Stimulated activated CD8-positive, alpha-beta memory T cell treated with anti-CD3 and anti-CD28 coated beads, Interleukin-15, amount 100 ng/mL, for 1 hour (primary cell): Measurements from ENCODE around the gene TMPRSS2.

Source experiments
- DNase-seq: peaks from one replicate; pipeline ENCODE4 v3.0.0-alpha.2; 2020; ENCODE audit warnings: low read depth

Gene TMPRSS2

DNA sequence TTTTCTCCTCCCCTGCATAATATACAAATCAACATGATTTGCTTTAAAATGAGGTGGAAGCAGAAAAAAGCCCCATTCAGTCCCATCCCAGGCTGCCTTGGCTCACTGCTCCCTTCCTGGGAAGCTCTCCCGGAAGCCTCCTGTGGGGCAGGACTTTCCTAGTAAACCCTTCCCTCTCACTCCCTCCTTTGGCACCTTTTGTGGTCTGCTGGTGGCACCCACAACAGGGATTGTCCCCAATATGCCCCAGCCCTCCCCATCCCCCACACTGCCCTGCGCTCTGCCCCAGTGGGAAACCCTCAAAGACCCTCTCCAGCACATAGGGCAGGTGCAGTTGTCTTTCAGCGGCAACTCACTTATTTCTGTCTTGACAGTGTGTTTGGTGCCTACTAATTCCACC, 1.8 kb upstream of the TMPRSS2 start:
- no peak for DNase-seq

DNA sequence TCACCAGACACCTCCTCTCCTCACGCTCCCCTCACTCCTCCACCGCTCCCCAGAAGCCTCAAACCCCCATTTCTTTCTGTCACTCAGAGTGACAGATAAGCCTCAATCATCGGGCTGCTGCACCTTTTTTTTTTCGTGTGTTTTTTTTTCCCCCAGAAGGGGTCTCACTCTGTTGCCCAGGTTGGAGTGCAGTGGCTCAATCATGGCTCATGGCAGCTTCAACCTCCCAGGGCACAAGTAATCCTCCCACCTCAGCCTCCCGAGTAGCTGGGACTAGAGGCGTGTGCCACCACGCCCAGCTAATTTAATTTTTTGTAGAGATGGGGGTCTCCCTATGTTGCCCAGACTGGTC, 1.2 kb upstream of the TMPRSS2 start:
- DNase-seq = no peak

DNA sequence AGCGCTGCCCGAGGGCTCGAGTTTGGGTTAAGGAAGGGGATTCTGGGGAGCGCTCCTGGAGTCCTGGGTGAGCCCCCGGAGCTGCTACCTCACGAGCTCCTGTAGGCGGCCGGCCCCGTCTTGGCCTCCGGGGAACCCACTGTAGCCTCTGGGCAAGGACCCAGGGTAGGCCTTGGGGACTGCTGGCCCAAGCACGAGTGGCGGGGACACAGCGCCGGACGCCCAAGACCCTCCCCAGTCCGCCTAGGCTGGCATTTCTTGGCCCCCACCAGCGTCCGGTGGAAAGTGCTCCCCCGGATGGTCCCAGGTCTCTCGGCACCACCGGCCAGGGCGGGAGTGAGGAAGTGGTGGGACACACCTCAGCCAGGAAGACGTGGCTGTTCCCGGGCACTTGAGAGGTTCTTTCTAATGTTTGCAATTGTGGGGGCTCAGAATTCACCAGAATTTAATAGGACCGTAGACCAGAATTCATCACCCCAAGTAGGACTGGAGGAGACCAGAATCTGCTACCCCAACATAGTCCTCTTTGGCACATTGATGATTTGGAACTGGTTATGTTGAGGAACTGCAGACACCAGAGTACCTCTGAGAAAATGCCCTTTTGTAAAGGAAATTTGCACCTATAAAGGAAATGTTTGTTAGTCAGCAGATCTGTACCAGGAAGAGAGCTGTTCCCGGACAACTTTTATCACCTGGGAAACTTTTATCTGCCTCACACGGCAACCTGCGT, 622 bp upstream of the TMPRSS2 start:
- DNase-seq = no peak

DNA sequence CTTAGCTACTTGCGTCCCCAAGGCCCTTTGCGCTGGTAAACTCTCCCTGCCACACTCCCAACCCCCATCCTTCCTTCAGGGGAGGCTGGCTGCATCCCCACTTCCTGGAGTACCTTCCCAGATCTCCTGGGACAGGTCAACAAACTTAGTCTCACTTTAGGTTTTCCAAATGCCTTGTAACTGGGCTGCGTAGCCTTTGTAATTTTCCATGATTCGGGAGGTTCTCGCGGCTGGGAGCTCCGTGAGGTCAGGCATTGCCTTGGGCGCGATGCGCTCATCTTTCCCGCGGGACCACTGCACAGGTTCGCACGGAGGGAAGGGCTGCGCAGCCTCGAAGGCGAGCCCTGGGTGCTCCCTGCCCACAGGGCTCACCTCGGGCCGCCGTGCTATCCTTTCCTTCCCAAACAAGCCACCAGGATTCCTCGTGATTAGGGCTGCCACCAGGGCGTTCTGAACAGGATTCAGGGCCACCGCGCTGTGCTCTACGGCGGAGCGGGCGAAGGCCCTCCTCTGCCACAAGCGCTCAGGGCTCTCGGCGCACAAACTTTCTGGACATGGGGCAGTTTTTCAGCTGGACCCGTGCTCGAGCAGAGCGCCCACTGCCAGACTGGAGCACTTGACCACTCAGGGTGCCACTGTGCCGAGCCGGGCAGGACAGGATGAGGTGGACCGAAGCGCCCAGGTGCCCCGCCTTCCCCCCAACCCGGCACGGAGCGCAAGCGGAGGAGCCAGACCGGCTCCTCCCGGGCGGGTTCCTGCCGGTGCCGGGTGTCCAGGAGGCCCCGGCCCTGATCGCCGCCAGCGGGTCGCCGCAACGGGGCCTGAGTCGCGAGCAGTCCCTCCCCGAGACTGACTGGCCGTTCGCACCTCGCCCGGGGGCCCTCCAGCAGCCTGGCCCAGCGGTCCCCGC, 1.1 kb downstream of the TMPRSS2 start:
- DNase-seq = no peak

DNA sequence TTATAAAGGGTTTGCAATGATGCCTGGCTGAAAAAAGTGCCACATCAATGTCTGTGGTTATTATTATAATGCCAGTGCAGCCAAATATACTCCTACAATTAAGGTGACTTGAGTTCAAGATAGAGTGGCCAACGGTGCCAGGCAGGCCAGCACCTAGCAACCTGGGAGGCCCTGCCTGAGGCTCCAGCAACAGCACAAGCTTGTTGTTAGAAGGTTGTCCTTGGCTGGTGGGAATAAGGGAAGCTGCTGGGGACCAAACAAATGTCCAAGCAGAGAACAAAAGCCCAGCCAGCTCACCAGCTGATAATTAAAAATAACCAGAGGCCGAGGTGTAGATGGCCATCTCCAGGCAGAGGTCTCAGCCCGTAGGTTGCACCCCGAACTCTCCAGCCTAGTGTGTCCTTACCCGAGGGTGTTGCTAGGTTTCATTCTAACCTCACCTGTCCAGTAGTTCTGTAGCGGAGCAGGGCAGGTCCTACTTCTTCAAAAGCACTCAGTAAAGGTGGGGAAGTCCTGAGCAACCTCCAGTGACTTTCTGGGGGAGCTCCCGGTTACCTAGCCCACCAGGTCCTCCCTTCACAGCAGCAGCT, 1.9 kb downstream of the TMPRSS2 start:
- no peak for DNase-seq

DNA sequence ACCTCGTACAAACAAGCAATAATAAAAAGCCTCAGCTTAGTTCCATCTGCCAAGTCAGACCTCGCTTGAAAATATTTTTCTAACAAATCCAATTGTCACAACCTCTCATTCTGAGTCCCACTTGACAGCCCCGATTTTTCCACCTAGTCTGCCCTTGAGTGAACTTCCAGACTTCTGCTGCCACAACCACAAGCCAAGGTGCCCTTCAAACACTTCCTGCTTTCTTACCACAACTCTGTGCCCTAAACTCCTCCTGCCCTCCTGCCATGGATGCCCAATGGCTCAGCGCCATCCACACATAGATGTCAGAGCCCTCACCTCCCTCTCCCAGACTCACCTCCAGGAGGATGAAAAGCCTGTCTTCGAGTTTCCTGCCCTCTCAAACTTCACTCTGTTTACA, 3.9 kb downstream of the TMPRSS2 start:
- DNase-seq = no peak

DNA sequence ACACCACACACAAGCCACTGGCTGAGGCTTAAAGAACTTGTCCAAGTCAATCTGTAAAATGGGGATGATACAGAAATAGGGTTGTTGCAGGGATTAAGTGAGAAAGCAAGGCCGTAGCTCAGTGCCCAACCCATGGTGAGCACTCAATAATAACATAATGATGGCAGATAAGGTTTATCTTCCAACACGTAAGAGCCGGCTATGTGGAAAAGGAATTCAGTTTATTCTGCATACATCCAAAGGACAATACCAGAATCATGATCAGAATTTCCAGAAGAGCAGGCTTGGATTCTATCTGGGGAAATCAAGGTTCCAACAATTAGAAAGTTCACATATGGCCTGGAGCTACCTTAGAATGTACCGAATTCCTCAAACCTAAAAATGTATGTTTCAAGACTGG, 4.6 kb downstream of the TMPRSS2 start:
- DNase-seq = no peak

DNA sequence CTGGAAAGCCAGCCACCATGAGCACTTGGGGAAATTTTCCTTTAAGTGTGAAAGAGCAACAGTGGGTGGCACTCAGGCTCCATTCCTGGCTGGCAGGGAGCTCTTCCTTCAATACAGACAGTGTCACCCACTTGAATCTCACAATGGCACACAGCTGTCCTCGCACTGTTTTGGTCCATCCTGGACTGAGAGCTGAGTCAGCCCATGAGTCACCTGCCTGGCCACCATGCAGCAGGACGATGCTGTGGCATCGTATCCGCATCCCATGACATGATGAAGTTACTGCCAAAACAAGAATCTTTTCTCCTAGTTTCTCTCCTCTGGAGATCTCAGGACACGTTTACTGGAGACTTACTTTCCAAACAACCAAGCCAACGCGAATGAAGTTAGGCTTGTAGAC, 6.0 kb downstream of the TMPRSS2 start:
- DNase-seq = no peak

DNA sequence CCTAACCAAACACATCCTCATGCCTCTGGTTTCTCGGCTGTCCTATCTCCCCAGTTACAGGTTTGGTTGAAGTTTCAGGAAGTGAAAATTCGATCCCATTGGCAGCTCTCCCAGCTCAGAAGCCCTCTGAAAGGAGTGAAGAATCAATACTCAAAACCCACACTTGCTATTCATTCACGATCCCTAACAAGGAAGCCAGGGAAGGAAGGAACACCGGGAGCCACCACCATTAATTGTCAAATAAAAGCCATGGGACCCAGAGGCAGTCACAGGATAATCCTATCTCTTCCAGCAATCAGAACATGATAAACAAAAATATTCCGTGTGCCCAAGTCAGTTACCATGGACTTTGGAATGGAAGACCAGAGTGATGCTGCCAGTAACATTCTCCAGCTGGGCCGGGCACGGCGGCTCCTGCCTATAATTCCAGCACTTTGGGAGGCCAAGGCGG, 7.0 kb downstream of the TMPRSS2 start:
- no peak for DNase-seq

DNA sequence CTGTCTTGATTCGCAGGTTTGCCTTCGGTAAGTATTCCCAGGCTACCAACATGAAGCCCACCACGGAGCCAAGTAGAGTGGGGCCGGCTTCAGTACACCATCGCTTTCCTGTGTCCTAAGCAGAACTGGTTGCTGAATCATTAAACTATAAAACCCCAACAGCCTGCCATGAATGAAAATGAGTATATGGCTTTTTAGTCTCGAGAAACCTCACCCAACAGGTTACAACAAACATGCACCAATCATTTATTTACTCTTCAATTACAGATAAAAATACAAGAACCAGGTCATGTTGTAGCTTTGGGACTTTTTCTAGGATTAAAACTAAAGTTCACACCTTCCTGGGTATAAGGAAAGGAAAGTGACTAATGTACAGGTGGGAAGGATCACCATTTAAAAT, 7.6 kb downstream of the TMPRSS2 start:
- DNase-seq = no peak

DNA sequence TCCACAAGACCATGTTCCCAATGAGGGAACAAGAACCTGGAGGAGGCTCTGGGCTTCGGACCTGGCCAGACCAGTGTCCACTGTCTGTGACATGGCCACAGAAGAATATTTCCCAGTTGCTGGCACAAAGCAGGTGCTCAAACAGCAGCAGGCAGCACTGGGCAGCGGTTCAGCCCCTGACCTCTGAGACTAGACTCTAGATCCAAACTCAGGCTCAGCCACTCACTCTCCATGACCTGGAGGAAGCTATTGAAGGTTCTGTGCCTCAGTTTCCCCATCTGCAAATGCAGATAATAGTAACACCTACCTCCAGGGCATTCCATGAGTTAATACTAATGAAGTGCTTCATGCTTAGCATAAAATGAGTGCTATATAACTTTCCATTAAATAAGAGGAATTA, 8.0 kb downstream of the TMPRSS2 start:
- DNase-seq = no peak

DNA sequence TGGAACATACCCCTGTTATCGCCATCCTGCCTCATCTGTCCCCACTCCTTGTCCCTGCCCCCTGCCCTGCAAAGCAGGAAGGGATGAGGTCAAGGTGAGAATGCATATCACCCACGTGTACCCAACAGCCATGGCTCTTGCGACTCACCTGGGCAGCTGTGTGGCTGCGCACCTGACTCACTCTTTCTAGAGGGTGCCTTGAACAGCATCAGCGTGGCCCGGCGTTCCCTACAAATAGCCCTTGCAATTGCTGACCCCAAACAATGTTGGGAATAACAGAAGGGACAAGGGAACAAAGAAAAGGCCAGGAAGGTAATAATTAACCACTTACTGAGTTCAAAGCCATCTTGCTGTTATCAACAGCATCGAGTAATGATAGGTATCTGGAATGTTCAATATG, 10.2 kb downstream of the TMPRSS2 start:
- DNase-seq = no peak

DNA sequence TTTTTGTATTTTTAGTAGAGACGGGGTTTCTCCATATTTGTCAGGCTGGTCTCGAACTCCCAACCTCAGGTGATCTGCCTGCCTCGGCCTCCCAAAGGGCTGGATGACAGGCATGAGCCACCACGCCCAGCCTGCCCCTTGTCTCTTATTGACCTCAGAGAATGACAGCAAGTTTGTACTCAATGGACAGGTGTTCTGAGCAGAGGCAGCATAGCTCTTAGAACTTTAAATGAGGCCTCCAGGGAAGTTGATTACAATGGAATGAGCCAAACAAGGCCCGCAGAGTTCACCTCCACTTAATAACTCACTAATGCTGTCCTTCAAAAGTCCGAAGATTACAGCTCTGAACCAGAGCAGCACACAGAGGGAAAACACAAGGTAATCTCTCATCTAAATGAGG, 10.9 kb downstream of the TMPRSS2 start:
- DNase-seq = no peak

DNA sequence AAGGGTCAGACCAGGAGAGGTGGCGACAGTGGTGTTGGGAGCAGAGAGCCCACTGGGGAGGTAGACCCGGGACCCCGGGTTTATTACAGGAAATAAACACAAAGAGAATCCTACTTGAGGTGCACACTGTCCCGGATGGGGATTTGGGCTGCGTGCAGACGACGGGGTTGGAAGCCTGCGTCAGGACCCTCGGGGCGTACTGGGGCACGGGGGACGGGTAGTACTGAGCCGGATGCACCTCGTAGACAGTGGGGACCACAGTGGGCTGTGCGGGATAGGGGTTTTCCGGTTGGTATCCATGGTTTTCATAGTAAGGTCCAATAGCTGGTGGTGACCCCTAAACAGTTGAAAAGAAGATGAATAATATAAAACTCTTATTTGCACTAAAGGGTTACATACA, 13.7 kb downstream of the TMPRSS2 start:
- no peak for DNase-seq

DNA sequence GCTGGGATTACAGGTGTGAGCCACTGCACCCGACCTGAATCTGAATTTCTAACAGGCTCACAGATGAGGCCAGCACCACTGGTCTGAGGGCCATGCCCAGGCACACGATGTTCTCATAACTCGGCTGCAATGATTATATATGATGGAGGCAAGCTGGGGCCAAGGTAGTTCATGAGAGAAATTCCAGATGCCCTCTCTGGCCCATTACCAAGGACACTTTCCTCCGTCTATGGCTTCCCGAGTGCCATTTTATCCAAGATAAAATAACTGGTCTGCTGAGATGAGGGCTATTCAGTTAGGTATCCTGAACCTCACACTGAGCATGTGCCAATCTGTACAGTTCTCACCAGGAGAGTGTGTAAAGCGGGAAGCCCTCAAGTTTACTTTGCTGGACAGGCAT, 16.5 kb downstream of the TMPRSS2 start:
- DNase-seq = no peak

DNA sequence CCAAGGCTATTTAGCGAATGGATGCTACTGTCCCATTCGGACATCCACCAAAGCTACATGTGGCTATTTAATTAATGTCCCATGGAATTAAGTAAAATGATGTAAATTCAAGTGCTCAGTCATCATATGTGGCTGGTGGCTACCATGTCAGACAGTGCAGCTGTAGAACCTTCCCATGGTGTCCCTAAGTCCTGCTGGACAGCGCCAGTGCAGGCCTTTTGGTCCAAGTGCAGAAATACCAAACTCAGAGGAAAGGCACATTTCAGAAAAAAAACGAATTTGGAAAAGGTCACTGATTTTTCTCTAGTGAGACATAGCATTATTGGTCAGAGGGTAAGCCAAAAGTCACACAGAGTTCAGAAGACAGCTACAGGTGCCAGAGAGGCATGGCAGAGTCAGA, 17.6 kb downstream of the TMPRSS2 start:
- no peak for DNase-seq

DNA sequence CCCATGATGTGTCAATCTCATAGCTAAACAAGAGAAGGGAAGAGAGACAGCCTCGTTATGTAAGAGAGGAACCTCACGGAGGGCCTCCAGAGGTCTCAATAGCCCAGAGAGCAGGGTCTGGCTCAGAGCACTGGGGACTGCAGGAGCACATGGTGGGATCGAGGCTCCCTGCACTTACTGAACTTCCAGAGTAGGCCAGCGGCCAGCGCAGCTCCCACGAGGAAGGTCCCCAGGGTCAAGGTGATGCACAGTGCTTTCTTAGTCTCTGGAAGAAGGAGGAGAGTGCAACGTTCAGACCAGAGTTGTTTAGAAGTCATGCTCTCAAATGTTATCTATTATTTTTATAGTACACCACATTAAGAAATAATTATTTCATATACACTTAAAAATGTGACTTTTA, 18.6 kb downstream of the TMPRSS2 start:
- no peak for DNase-seq

DNA sequence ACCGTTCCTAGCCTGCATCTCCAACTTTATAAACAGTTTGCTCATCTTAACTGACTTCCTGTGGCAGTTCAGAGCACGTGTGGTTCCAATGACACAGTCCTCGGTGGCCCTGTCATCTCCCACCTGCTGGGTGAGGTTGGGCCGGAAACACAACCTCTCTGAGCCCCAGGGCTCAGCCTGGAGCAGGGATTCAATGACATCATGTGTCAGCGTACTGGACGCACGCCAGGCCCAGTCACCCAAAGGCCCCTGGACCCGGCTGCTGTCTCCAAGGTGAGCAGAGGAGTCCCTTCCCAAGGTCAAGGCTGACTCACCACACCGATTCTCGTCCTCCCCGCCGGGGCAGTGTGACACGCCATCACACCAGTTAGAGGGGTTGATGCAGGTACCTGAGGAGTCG, 19.9 kb downstream of the TMPRSS2 start:
- DNase-seq = no peak

DNA sequence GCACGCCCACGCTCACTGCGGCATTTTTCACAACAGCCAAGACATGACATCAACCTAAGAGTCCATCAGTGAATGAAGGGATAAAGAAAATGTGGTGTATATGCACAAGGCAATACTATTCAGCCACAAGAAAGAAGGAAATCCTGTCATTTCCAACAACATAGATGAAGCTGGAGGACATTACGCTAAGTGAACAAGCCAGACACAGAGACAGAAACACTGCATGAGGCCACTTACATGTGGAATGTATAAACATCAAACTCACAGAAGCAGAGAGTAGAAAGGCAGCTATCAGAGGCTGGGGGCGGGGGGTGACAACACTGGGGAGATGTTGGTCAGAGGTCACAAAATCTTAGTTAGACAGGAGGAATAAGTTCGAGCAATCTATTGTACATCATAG, 20.9 kb downstream of the TMPRSS2 start:
- DNase-seq = no peak

DNA sequence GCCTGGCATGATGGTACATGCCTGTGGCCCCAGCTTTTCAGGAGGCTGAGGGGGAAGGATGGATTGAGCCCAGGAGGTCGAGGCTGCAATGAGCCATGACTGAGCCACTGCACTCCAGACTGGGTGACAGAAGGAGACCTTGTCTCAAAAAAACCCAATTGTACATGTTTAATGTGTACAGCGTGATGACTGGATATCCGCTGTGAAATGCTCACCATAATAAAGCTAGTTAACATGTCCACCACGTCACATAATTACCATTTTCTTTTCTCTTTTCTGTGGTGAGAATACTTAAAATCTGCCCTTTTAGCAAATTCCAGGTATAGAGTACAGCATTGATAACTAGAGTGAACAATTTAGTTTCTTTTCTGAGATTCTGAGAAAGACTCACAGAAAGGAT, 24.0 kb downstream of the TMPRSS2 start:
- DNase-seq = no peak

DNA sequence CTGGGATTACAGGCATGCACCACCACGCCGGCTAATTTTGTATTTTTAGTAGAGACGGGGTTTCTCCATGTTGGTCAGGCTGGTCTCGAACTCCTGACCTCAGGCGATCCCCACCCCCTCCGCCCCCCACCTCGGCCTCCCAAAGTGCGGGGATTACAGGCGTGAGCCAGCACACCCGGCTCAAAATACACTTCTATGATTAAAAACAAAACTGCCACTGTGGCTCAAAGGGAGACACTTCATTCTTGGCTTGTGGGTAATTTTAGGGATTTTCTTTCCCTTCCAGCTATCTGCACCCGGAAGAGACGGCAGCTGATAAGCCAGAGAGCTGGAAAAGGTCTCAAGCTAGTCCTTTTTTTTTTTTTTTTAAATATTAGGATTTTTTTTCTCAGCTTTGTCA, 24.5 kb downstream of the TMPRSS2 start:
- DNase-seq = no peak

DNA sequence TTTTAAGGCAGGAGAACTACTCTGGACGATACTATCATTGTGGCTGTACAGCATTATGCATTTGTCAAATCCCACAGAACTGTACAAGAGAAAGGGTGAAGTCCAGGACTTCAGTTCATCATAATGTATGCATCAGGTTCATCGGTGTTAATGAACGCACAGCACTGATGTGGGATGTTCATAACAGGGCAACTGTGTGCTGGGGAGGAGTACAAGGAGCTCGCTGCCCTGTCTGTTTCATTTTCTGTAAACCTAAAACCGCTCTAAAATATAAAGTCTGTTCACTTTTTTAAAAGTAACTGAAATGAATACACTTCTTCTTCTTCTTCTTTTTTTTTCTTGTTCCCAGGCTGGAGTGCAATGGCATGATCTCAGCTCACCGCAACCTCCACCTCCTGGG, 25.0 kb downstream of the TMPRSS2 start:
- no peak for DNase-seq

DNA sequence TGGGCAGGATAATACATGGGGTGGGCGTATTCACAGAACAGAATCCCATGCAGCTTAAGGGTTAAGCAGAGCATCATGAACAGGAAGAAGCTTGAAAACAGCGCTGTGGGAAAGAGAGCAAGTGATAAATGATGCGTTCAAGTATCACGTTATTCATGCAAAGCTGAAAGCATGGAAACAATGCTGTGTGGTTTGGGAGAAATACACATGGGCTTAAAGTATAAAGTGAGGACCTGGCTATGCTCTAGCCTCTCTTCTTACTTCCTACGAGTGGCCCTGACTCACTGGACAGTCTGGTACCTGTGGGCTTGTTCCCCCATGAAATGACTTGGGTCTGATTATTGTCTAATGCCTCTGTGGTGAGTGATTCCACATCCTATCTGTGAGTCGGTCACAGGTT, 25.7 kb downstream of the TMPRSS2 start:
- DNase-seq = no peak
